Activated naive CD4-positive, alpha-beta T cell treated with anti-CD3 and anti-CD28 coated beads, Interleukin-2, amount 50 U/mL, for 72 hours (primary cell): ENCODE results near the gene EIPR1. TPM values are rescaled to one million over a fixed set of nuclear protein-coding genes. Genes with fewer than 3 reads are reported as not detected.

ENCODE experiments used
- ATAC-seq, 2 donors: fragments of 150-1000 bp; cut with Tn5 transposase; 2 replicates each; pipeline ENCODE4 v1.10.0; 2021; ENCODE audit warnings: mild to moderate bottlenecking in 2 of 2, moderate library complexity in 2 of 2
- DNase-seq, 2 donors: peaks; one replicate each; pipeline ENCODE4 v3.0.0; 2021 to 2022; ENCODE audit warnings: low spot score in 2 of 2
- H3K27ac Mint-ChIP-seq, 2 donors: one replicate each; pipeline ENCODE4 v1.8.0; 2022; ENCODE audit warnings: mild to moderate bottlenecking in 2 of 2, mixed read lengths in 2 of 2
- H3K36me3 Mint-ChIP-seq, 2 donors: one replicate each; pipeline ENCODE4 v1.8.0; 2022; ENCODE audit warnings: mixed read lengths in 2 of 2
- H3K9me3 Mint-ChIP-seq, 2 donors: one replicate each; pipeline ENCODE4 v1.8.0; 2022; ENCODE audit warnings: mixed read lengths in 2 of 2
- total RNA-seq, 2 donors: library from RNA; stranded (reverse); gene quantifications; one replicate each; pipeline ENCODE4 v1.2.3, GENCODE V29; 2022

Gene EIPR1
- total RNA-seq, 2 donors from 2014 or later = 28.0 to 43.6 TPM

- peaks cover 0 to 9% of the 10 kb centered on the region in 2 donors for H3K36me3 Mint-ChIP-seq
- ATAC-seq (no peak), DNase-seq (no peak)
- H3K9me3 Mint-ChIP-seq = no peaks in the 10 kb centered on the region
- no peak overlapping the region for H3K27ac Mint-ChIP-seq
Observed at GRCh38 chr2:3323360-3324035, 54.1 kb downstream of the EIPR1 start.

- no peaks in the 10 kb centered on the region for H3K9me3 Mint-ChIP-seq
- ATAC-seq (no peak), DNase-seq (no peak)
- H3K36me3 Mint-ChIP-seq = peaks cover 0 to 18% of the 10 kb centered on the region in 2 donors
- no peak overlapping the region for H3K27ac Mint-ChIP-seq
Observed at GRCh38 chr2:3322311-3322970, 55.2 kb downstream of the EIPR1 start.

DNA sequence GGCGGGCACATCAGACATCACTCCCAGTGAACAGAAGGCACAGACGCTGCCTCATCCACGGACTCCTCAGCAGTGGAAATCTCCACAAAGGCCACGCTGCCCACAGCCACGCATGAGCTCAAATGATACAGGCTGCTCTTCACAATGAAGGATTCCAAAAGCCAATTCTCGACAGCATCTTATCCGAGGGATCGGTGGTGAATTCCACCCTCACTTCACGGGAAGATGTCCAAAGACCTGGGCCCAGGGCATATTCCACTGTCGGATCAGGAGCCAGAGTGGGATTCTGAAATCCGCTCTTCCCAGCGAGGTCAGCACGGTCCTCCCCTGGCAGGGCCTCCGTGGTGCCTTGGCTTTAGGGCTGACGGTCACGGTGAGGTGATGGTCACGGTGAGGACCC lies 55.8 kb downstream of the EIPR1 start:
- ATAC-seq (no peak), DNase-seq (no peak)
- Mint-ChIP-seq H3K27ac (no peak overlapping the region), H3K9me3 (no peaks in the 10 kb centered on the region), H3K36me3 (peaks cover 3 to 24% of the 10 kb centered on the region in 2 donors)

GRCh38 chr2:3320910-3321605 lies 56.6 kb downstream of the EIPR1 start:
- Mint-ChIP-seq H3K27ac (no peak overlapping the region), H3K36me3 (peaks cover 7 to 28% of the 10 kb centered on the region in 2 donors), H3K9me3 (no peaks in the 10 kb centered on the region)
- no peak for DNase-seq
- no peak for ATAC-seq

DNA sequence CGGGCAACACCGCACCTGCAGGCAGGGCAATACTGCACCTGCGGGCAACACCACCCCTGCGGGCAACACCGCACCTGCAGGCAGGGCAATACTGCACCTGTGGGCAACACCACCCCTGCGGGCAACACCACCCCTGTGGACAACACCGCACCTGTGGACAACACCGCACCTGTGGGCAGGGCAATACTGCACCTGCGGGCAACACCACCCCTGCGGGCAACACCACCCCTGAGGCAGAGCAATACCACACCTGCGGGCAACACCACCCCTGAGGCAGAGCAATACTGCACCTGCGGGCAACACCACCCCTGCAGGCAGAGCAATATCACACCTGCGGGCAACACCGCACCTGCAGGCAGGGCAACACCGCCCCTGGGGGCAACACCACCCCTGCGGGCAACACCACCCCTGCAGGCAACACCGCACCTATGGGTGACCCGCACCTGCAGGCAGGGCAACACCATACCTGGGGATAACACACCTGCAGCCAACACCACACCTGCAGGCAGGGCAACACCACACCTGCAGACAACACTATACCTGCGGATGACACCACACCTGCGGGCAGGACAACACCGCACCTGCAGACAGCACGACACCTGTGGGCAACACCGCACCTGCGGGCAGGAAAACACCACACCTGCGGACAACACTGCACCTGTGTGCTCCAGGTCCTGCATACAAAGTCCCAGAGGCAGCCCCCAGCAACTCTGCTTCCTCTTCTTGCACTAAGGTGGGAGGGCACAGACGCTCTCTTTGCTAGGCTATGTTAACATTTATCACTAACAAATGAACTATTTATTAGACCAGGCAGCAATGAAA lies 57.7 kb downstream of the EIPR1 start:
- DNase-seq (no peak), ATAC-seq (no peak)
- H3K27ac Mint-ChIP-seq = peak overlapping the region in 1 of 2 donors; percentile 20
- peaks cover 7 to 28% of the 10 kb centered on the region in 2 donors for H3K36me3 Mint-ChIP-seq
- no peaks in the 10 kb centered on the region for H3K9me3 Mint-ChIP-seq

GRCh38 chr2:3319134-3319533 lies 58.5 kb downstream of the EIPR1 start:
- peaks cover 7 to 28% of the 10 kb centered on the region in 2 donors for H3K36me3 Mint-ChIP-seq
- DNase-seq = no peak
- H3K9me3 Mint-ChIP-seq = no peaks in the 10 kb centered on the region
- ATAC-seq = no peak
- H3K27ac Mint-ChIP-seq = no peak overlapping the region

DNA sequence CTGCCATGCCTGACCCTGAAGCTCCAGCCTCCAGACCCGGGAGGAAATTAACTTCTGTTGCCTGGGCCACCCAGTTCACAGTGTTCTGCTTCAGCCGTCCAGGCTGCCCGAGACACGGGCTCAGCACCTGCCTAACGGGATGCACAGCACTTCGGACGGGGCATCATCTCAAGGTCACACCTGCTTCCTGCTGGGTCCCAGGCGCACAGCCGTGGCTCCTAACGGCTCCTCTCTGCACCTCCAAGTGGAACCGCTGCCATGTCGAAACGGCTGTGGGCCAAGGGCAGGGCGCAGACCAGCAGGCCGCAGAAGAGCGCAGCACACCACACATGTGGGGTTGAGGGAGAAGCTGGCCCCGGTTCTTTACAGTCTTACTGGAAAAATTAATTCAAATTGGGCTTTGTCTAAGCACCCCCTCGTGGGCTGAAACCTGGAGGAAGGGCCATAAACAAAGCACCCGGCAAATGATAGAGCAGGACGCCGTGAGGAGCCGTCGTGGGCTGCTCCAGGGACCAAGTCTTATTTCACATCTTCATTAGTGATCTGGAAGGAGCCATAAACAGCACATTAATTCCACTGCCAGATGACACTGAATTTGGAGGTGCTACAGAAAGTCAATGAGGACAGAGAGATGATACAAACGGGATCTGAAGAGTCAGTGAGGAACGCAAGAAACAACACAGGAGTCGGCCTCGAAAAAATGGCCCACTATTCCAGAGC lies 59.6 kb downstream of the EIPR1 start:
- H3K9me3 Mint-ChIP-seq = no peaks in the 10 kb centered on the region
- H3K36me3 Mint-ChIP-seq = peaks cover 7 to 28% of the 10 kb centered on the region in 2 donors
- DNase-seq = no peak
- H3K27ac Mint-ChIP-seq = no peak overlapping the region
- no peak for ATAC-seq

- ATAC-seq (no peak), DNase-seq (no peak)
- no peaks in the 10 kb centered on the region for H3K9me3 Mint-ChIP-seq
- peaks cover 7 to 28% of the 10 kb centered on the region in 2 donors for H3K36me3 Mint-ChIP-seq
- no peak overlapping the region for H3K27ac Mint-ChIP-seq
Observed at GRCh38 chr2:3317277-3317685, 60.3 kb downstream of the EIPR1 start.

DNA sequence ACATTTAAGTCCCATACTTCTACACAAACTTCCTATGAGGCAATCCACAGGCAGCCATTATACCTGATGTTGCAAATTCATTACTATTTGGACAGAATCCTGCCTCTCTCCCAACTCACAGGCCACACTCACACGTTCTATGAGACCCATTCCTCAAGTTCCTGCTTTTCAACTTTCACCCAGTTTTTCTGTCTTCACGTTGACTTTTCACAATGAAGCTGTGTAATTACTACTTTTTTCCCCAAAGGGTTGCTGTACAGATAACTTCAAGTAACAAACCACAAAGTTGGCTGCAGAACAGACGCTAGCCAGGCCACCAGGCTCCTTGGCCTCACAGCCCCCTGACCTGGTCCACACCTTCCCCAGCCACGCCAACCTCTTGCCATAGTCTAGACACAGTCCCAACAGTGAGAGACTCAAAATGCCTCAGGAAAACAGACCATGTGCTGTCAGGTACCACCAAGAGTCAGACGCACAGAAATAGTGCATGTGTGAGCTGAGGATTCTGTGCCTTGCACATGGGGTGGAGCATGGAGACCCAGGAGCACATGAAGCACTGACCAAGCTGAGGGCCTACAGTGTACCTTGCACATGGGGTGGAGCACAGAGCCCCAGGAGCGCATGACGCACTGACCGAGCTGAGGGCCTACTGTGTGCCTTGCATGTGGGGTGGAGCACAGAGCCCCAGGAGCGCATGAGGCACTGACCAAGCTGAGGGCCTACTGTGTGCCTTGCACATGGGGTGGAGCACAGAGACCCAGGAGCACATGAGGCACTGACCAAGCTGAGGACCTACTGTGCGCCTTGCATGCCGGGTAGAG lies 61.0 kb downstream of the EIPR1 start:
- H3K9me3 Mint-ChIP-seq = no peaks in the 10 kb centered on the region
- DNase-seq (no peak), ATAC-seq (no peak)
- H3K27ac Mint-ChIP-seq = no peak overlapping the region
- H3K36me3 Mint-ChIP-seq = peaks cover 7 to 28% of the 10 kb centered on the region in 2 donors

- no peak overlapping the region for H3K27ac Mint-ChIP-seq
- ATAC-seq (peak in 1 of 2 donors; percentile 7), DNase-seq (no peak)
- H3K36me3 Mint-ChIP-seq = peaks cover 7 to 26% of the 10 kb centered on the region in 2 donors
- no peaks in the 10 kb centered on the region for H3K9me3 Mint-ChIP-seq
Observed at GRCh38 chr2:3314626-3315025, 63.0 kb downstream of the EIPR1 start.

- Mint-ChIP-seq H3K36me3 (peaks cover 7 to 23% of the 10 kb centered on the region in 2 donors), H3K9me3 (no peaks in the 10 kb centered on the region), H3K27ac (peak overlapping the region; percentile 27 to 92)
- DNase-seq (no peak), ATAC-seq (no peak)
Observed at GRCh38 chr2:3313781-3314375, 63.7 kb downstream of the EIPR1 start.

- DNase-seq (no peak), ATAC-seq (no peak)
- H3K27ac Mint-ChIP-seq = peak overlapping the region; percentile 27 to 65
- peaks cover 7 to 11% of the 10 kb centered on the region in 2 donors for H3K36me3 Mint-ChIP-seq
- no peaks in the 10 kb centered on the region for H3K9me3 Mint-ChIP-seq
Observed at GRCh38 chr2:3312576-3313345, 64.9 kb downstream of the EIPR1 start.

DNA sequence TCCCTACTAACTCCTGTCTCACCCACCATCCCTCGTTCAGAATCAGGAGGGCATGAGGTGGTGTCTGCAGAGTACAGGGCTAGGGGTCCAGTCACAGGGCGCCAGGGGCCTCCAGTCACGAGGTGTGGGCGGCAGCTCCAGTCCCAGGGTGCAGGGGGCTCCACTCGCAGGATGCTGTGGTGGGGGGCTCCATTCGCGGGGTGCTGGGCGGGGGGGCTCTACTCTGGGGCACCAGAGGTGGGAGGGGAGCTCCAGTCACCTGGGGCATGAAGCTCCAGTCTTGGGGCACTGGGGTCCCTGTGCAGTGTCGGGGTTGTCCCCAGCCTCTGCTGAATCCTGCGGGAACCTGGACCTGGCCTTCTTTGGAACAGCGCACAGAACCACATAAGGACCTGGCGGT lies 66.0 kb downstream of the EIPR1 start:
- no peak overlapping the region for H3K27ac Mint-ChIP-seq
- no peaks in the 10 kb centered on the region for H3K9me3 Mint-ChIP-seq
- no peak for DNase-seq
- no peak for ATAC-seq
- peaks cover 2% of the 10 kb centered on the region in 2 donors for H3K36me3 Mint-ChIP-seq

GRCh38 chr2:3309496-3310355 lies 67.9 kb downstream of the EIPR1 start:
- no peak for DNase-seq
- no peak for ATAC-seq
- no peaks in the 10 kb centered on the region for H3K9me3 Mint-ChIP-seq
- no peaks in the 10 kb centered on the region for H3K36me3 Mint-ChIP-seq
- H3K27ac Mint-ChIP-seq = no peak overlapping the region
